ENCODE measurements around the gene CSE1L. TPM values are rescaled to one million over a fixed set of nuclear protein-coding genes. Genes with fewer than 3 reads are reported as not detected.
A peak's percentile ranks its signal among the peaks of the same experiment; 100 is the strongest.

CSE1L gene
- total RNA-seq, 1 experiment from 2014 or later = 158 TPM

- no peaks in the 10 kb centered on the region for H3K27me3 ChIP-seq (ENCODE audit: insufficient read depth, low read length)
- DNase-seq (ENCODE audit: low read depth, low spot score) = no peak
- no peak overlapping the region for H2AFZ ChIP-seq (ENCODE audit: low read depth, low read length, poor library complexity, severe bottlenecking)
- H3K4me3 ChIP-seq (replicated peaks in 1 of 2; ENCODE audit: low read depth in 1 of 2, low read length in 2 of 2) = no peak overlapping the region
- no peaks in the 10 kb centered on the region for H4K20me1 ChIP-seq (ENCODE audit: insufficient read depth)
- intact Hi-C loops (cut with micrococcal nuclease) = no loop called here
- H3K9me2 ChIP-seq (ENCODE audit: insufficient read depth) = no peaks in the 10 kb centered on the region
- no peaks in the 10 kb centered on the region for H3K4me1 ChIP-seq (ENCODE audit: control insufficient read depth in 1 of 2, insufficient read depth in 2 of 2, low read length in 2 of 2)
- ChIA-PET CTCF (interaction anchor here (1.1 to 1.8 kb wide), 3 partner anchors 9 to 189 kb away, joined by 3 to 9 read pairs (median 6); no protein-coding TSS in a partner anchor), POLR2A (interaction anchor here (0.8 kb wide), 1 partner anchor 17 kb away, joined by 5 read pairs; the partner anchor contains the start of gene CSE1L), RAD21 (ENCODE audit: low non-redundant PET in 1 of 2, low total read pairs in 2 of 2, uncharacterized antibody in 2 of 2, unreplicated experiment in 2 of 2) (interaction anchor here in 1 of 2 experiments (0.7 kb wide), 1 partner anchor 253 kb away, joined by 3 read pairs; no protein-coding TSS in a partner anchor)
- peaks cover 16 to 22% of the 10 kb centered on the region in 2 experiments for H3K36me3 ChIP-seq (ENCODE audit: control insufficient read depth in 1 of 2, insufficient read depth in 2 of 2, low read length in 2 of 2)
- no peak overlapping the region for H3K4me2 ChIP-seq (ENCODE audit: low read length)
- H3K9ac ChIP-seq (ENCODE audit: low read length) = no peak overlapping the region
- H3K27ac ChIP-seq (ENCODE audit: low read depth, low read length) = no peak overlapping the region
- H3K79me2 ChIP-seq (ENCODE audit: insufficient read depth, low read length) = no peaks in the 10 kb centered on the region
- TF ChIP-seq FOSL1 (IDR thresholded peaks at IDR 0.05; ENCODE audit: low read depth) (no peak), RAD21 (IDR thresholded peaks at IDR 0.05; ENCODE audit: low read depth) (peak; percentile 28; the same call in 1 of the 2 replicates), REST (IDR thresholded peaks at IDR 0.05; ENCODE audit: low read depth) (no peak), POLR2A (IDR thresholded peaks at IDR 0.05; ENCODE audit: borderline replicate concordance, extremely low read depth, insufficient read depth, insufficient read length) (no peak), ZFX (IDR thresholded peaks at IDR 0.05) (no peak)
- TF ChIP-seq, protein P1, sequence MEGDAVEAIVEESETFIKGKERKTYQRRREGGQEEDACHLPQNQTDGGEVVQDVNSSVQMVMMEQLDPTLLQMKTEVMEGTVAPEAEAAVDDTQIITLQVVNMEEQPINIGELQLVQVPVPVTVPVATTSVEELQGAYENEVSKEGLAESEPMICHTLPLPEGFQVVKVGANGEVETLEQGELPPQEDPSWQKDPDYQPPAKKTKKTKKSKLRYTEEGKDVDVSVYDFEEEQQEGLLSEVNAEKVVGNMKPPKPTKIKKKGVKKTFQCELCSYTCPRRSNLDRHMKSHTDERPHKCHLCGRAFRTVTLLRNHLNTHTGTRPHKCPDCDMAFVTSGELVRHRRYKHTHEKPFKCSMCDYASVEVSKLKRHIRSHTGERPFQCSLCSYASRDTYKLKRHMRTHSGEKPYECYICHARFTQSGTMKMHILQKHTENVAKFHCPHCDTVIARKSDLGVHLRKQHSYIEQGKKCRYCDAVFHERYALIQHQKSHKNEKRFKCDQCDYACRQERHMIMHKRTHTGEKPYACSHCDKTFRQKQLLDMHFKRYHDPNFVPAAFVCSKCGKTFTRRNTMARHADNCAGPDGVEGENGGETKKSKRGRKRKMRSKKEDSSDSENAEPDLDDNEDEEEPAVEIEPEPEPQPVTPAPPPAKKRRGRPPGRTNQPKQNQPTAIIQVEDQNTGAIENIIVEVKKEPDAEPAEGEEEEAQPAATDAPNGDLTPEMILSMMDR (IDR thresholded peaks at IDR 0.05 in 2 of 3, conservative IDR thresholded peaks at IDR 0.05 in 1 of 3; ENCODE audit: borderline replicate concordance in 1 of 3, insufficient read depth in 1 of 3, low read depth in 2 of 3, low read length in 2 of 3) = peak in 2 of 3 experiments; percentile 39 to 50; a peak in 3 of 6 replicates
- H3K9me3 ChIP-seq (ENCODE audit: control insufficient read depth in 1 of 2, insufficient read depth in 1 of 2, low read depth in 1 of 2, low read length in 2 of 2) = no peaks in the 10 kb centered on the region
- peak; percentile 79 for ATAC-seq
- no TSS peak for BruUV-seq (replicated peaks)
Measured at GRCh38 chr20:49028684-49029083, 17.4 kb upstream of the CSE1L start.
